Fibroblast of the conjunctiva (primary cell): ENCODE results near the gene IL3.
"Not testable (repeated sequence)": the region's sequence is repeated elsewhere in the genome, so short reads cannot be mapped to it uniquely, and the experiment has no call there.

ENCODE experiments used
- DNase-seq: peaks from one replicate; pipeline ENCODE4 v3.0.0-alpha.2; 2010; ENCODE audit warnings: low read depth

IL3 gene

GRCh38 chr5:132095424-132095972 is 35.0 kb downstream of the IL3 start:
- DNase-seq = no peak

- DNase-seq = no peak
These were observed 36.4 kb downstream of the IL3 start for GRCh38 chr5:132096904-132097303.

- DNase-seq = no peak
These were observed 37.7 kb downstream of the IL3 start for GRCh38 chr5:132098151-132098594.

GRCh38 chr5:132098621-132099020 is 38.2 kb downstream of the IL3 start:
- no peak for DNase-seq

- no peak for DNase-seq
These were observed 38.8 kb downstream of the IL3 start for GRCh38 chr5:132099076-132099748.

GRCh38 chr5:132099905-132100304 is 39.5 kb downstream of the IL3 start:
- no peak for DNase-seq

GRCh38 chr5:132100672-132101261 is 40.3 kb downstream of the IL3 start:
- no peak for DNase-seq

- DNase-seq = no peak
These were observed 41.0 kb downstream of the IL3 start for GRCh38 chr5:132101385-132101880.

GRCh38 chr5:132102101-132102701 is 41.7 kb downstream of the IL3 start:
- DNase-seq = no peak

GRCh38 chr5:132102944-132103331 is 42.5 kb downstream of the IL3 start:
- DNase-seq = no peak

GRCh38 chr5:132103332-132103951 is 43.0 kb downstream of the IL3 start:
- DNase-seq = peak; percentile 81

GRCh38 chr5:132103969-132104391 is 43.5 kb downstream of the IL3 start:
- no peak for DNase-seq

GRCh38 chr5:132104556-132104955 is 44.1 kb downstream of the IL3 start:
- no peak for DNase-seq

GRCh38 chr5:132105688-132106087 is 45.2 kb downstream of the IL3 start:
- no peak for DNase-seq

GRCh38 chr5:132108495-132108894 is 48.0 kb downstream of the IL3 start:
- not testable (repeated sequence) for DNase-seq

GRCh38 chr5:132108957-132109356 is 48.5 kb downstream of the IL3 start:
- DNase-seq = not testable (repeated sequence)

GRCh38 chr5:132109494-132110053 is 49.1 kb downstream of the IL3 start:
- no peak for DNase-seq

- no peak for DNase-seq
These were observed 49.7 kb downstream of the IL3 start for GRCh38 chr5:132110195-132110594.

GRCh38 chr5:132110930-132111329 is 50.5 kb downstream of the IL3 start:
- no peak for DNase-seq

- DNase-seq = no peak
These were observed 51.7 kb downstream of the IL3 start for GRCh38 chr5:132112111-132112510.
